GM23338 (cell line): ENCODE measurements around the gene GUCA1C. TPM values are rescaled to one million over a fixed set of nuclear protein-coding genes. Genes with fewer than 3 reads are reported as not detected.

Source experiments
- ATAC-seq: fragments of 200-7000 bp; cut with Tn5 transposase; 3 replicates; pipeline ENCODE4 v1.9.1; 2020
- DNase-seq: peaks from one replicate; pipeline ENCODE4 v3.0.0-alpha.2; 2015; ENCODE audit warnings: low spot score
- H2AFZ ChIP-seq: fragments of 200-600 bp; sonication (generic); 2 replicates; pipeline ENCODE4 v1.8.0; 2016; ENCODE audit warnings: antibody characterized with exemption, mild to moderate bottlenecking, moderate library complexity
- H3F3A ChIP-seq: fragments of 200-600 bp; sonication (generic); replicated peaks from 2 replicates; pipeline ENCODE4 v1.8.0; 2017; ENCODE audit warnings: antibody characterized with exemption, mixed run types, low read depth
- H3K27ac ChIP-seq: fragments of 200-600 bp; sonication (generic); 2 replicates; pipeline ENCODE4 v1.6.1; 2016; ENCODE audit warnings: low read depth
- H3K27me3 ChIP-seq: fragments of 200-600 bp; sonication (generic); 2 replicates; pipeline ENCODE4 v1.8.0; 2016; ENCODE audit warnings: mild to moderate bottlenecking, mixed run types, moderate library complexity; ENCODE audit not compliant: insufficient read depth
- H3K36me3 ChIP-seq: fragments of 200-600 bp; sonication (generic); 2 replicates; pipeline ENCODE4 v1.8.0; 2016; ENCODE audit warnings: mild to moderate bottlenecking; ENCODE audit not compliant: insufficient read depth
- H3K4me1 ChIP-seq: fragments of 200-600 bp; sonication (generic); 2 replicates; pipeline ENCODE4 v1.8.0; 2016; ENCODE audit warnings: mild to moderate bottlenecking, moderate library complexity; ENCODE audit not compliant: insufficient read depth
- H3K4me2 ChIP-seq: fragments of 200-600 bp; sonication (generic); 2 replicates; pipeline ENCODE4 v1.7.1; 2017; ENCODE audit warnings: mixed run types
- H3K4me3 ChIP-seq: fragments of 200-600 bp; sonication (generic); 2 replicates; pipeline ENCODE4 v1.6.1; 2016; ENCODE audit warnings: mixed run types
- H3K79me2 ChIP-seq: fragments of 200-600 bp; sonication (generic); replicated peaks from 2 replicates; pipeline ENCODE4 v1.8.0; 2017; ENCODE audit warnings: mild to moderate bottlenecking; ENCODE audit not compliant: insufficient read depth
- H3K9me2 ChIP-seq: fragments of 200-600 bp; sonication (generic); 2 replicates; pipeline ENCODE4 v1.8.0; 2017; ENCODE audit not compliant: insufficient read depth
- H4K20me1 ChIP-seq: fragments of 200-600 bp; sonication (generic); replicated peaks from 2 replicates; pipeline ENCODE4 v1.8.0; 2017; ENCODE audit warnings: mild to moderate bottlenecking; ENCODE audit not compliant: insufficient read depth
- H3K27ac Mint-ChIP-seq: 2 replicates; pipeline ENCODE4 v1.8.0; 2020; ENCODE audit warnings: inconsistent platforms, mild to moderate bottlenecking, moderate library complexity, mixed read lengths
- H3K27me3 Mint-ChIP-seq: 3 replicates; pipeline ENCODE4 v1.8.0; 2022; ENCODE audit warnings: low read depth, mild to moderate bottlenecking, moderate library complexity, mixed read lengths, inconsistent platforms; ENCODE audit not compliant: insufficient read depth, poor library complexity
- H3K36me3 Mint-ChIP-seq: 3 replicates; pipeline ENCODE4 v1.8.0; 2021; ENCODE audit warnings: low read depth, mild to moderate bottlenecking, inconsistent platforms, moderate library complexity, mixed read lengths
- H3K4me1 Mint-ChIP-seq: 3 replicates; pipeline ENCODE4 v1.8.0; 2020; ENCODE audit warnings: mild to moderate bottlenecking, inconsistent platforms, mixed read lengths
- H3K4me3 Mint-ChIP-seq: 3 replicates; pipeline ENCODE4 v1.8.0; 2021; ENCODE audit warnings: moderate library complexity, mild to moderate bottlenecking, inconsistent platforms, mixed read lengths
- H3K9me3 Mint-ChIP-seq: 3 replicates; pipeline ENCODE4 v1.8.0; 2020; ENCODE audit warnings: moderate library complexity, mild to moderate bottlenecking, inconsistent platforms, mixed read lengths
- EZH2phosphoT487 ChIP-seq: fragments of 200-600 bp; sonication (generic); IDR thresholded peaks from one replicate; pipeline ENCODE4 v1.8.1; 2018; ENCODE audit warnings: antibody characterized with exemption; ENCODE audit not compliant: unreplicated experiment
- JUNB ChIP-seq: IDR thresholded peaks from one replicate; pipeline ENCODE4 v1.6.1; 2016; ENCODE audit warnings: antibody characterized with exemption; ENCODE audit not compliant: unreplicated experiment
- REST ChIP-seq: IDR thresholded peaks from one replicate; pipeline ENCODE4 v1.6.1; 2018; ENCODE audit warnings: antibody characterized with exemption; ENCODE audit not compliant: unreplicated experiment
- STAT1 ChIP-seq: IDR thresholded peaks from one replicate; pipeline ENCODE4 v1.6.1; 2016; ENCODE audit warnings: antibody characterized with exemption; ENCODE audit not compliant: unreplicated experiment
- ZNF114 ChIP-seq: fragments of 250-450 bp; sonication (Bioruptor Pico); IDR thresholded peaks from 2 replicates; pipeline ENCODE4 v1.5.0; 2020; ENCODE audit warnings: mild to moderate bottlenecking, moderate library complexity
- ZNF462 ChIP-seq: fragments of 250-450 bp; sonication (Bioruptor Pico); IDR thresholded peaks from 2 replicates; pipeline ENCODE4 v1.5.0; 2020; ENCODE audit warnings: mild to moderate bottlenecking, moderate library complexity
- polyA plus RNA-seq: library from polyadenylated mRNA; unstranded; fragments of >200 nt; fragmentation: Nextera tagmentation; extraction: Ambion mirVana; gene quantifications from 2 replicates; pipeline ENCODE4 v1.2.1, GENCODE V29; 2016
- total RNA-seq: library from RNA; depleted of rRNA; stranded (reverse); fragments of >200 nt; shearing (Covaris generic); gene quantifications from 2 replicates; pipeline ENCODE4 v1.2.3, GENCODE V29; 2014
- TF ChIP-seq, protein P1 (sequence below), 2 experiments: fragments of 200-600 bp in 1 of 2; sonication (generic) in 1 of 2; conservative IDR thresholded peaks; 2 replicates each; pipeline versions ENCODE4 v1.5.1 to v1.6.1; 2016 to 2017; ENCODE audit warnings: antibody characterized with exemption in 2 of 2, low read depth in 2 of 2, mild to moderate bottlenecking in 2 of 2, moderate library complexity in 1 of 2

The GUCA1C gene
- total and polyA plus RNA-seq, 2 experiments from 2014 or later: not detected

GRCh38 chr3:108931035-108931434, 22.6 kb downstream of the GUCA1C start:
- Histone ChIP-seq H3K4me1 (no peaks in the 10 kb centered on the region), H3K27me3 (no peaks in the 10 kb centered on the region), H3K4me2 (no peak overlapping the region), H3F3A (no peaks in the 10 kb centered on the region), H3K9me2 (no peaks in the 10 kb centered on the region), H2AFZ (no peak overlapping the region), H3K4me3 (no peak overlapping the region), H3K79me2 (no peaks in the 10 kb centered on the region), H4K20me1 (no peaks in the 10 kb centered on the region), H3K27ac (no peak overlapping the region), H3K36me3 (no peaks in the 10 kb centered on the region)
- Mint-ChIP-seq H3K4me1 (peaks cover 8% of the 10 kb centered on the region), H3K4me3 (no peak overlapping the region), H3K27ac (no peak overlapping the region), H3K27me3 (peaks cover 3% of the 10 kb centered on the region), H3K36me3 (no peaks in the 10 kb centered on the region), H3K9me3 (peaks cover 3% of the 10 kb centered on the region; the same call in 1 of the 3 replicates)
- ATAC-seq (no peak), DNase-seq (no peak)
- TF ChIP-seq, protein P1, sequence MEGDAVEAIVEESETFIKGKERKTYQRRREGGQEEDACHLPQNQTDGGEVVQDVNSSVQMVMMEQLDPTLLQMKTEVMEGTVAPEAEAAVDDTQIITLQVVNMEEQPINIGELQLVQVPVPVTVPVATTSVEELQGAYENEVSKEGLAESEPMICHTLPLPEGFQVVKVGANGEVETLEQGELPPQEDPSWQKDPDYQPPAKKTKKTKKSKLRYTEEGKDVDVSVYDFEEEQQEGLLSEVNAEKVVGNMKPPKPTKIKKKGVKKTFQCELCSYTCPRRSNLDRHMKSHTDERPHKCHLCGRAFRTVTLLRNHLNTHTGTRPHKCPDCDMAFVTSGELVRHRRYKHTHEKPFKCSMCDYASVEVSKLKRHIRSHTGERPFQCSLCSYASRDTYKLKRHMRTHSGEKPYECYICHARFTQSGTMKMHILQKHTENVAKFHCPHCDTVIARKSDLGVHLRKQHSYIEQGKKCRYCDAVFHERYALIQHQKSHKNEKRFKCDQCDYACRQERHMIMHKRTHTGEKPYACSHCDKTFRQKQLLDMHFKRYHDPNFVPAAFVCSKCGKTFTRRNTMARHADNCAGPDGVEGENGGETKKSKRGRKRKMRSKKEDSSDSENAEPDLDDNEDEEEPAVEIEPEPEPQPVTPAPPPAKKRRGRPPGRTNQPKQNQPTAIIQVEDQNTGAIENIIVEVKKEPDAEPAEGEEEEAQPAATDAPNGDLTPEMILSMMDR (conservative IDR thresholded peaks at IDR 0.05; ENCODE audit: low read depth in 2 of 2): no peak
- TF ChIP-seq ZNF462 (CRISPR knock-in tag) (no peak), ZNF114 (CRISPR knock-in tag) (no peak), EZH2phosphoT487 (no peak), JUNB (no peak), STAT1 (no peak), REST (no peak)
